Heart left ventricle (tissue), 13 donors: ENCODE results near the gene RGL2.

ENCODE experiments used
- POLR2A ChIP-seq, 2 donors: fragments of 450-650 bp; IDR thresholded peaks; one replicate each; pipeline ENCODE4 v1.6.1; 2017; ENCODE audit warnings: antibody characterized with exemption in 2 of 2, mild to moderate bottlenecking in 2 of 2, moderate library complexity in 2 of 2
- TF ChIP-seq, protein P1 (sequence below), 12 donors: fragments of 200-600 bp; sonication (generic) in 4 of 12; IDR thresholded peaks; one replicate each; pipeline versions ENCODE4 v1.5.0 to v1.8.0; 2018 to 2022; ENCODE audit warnings: antibody characterized with exemption in 12 of 12, mild to moderate bottlenecking in 5 of 12
- donor health status: ischemic (EF 13 %, LVEDD 7.1; RV severe dilation, severe dysfunction).
- donor health status: DM: no; HTN: yes; CAD: no.
- donor health status: DM: no; HTN: no; CAD: no.
- donor health status: ischemic (EF 25% LVEDD 6.9; RV normal size, moderate dysfunction).
- donor health status: ischemic (EF 25% LVEDD 5.7; RV mildly dilated, moderate dysfunction).
- donor health status: ischemic (EF 35%, LVEDD 5.7; RV mildly dilated, moderate dysfunction).
- donor health status: nonischemic (EF 11% LVEDD 7.7; RV severe dilation, severe dysfunction).
- donor health status: DM: yes; HTN: yes; CAD: no.
- donor health status: PGD.
- donor health status: ischemic (EF 29% LVEDD 5.4; RV normal size, mild dysfunction).
- donor health status: nonischemic (EF 23%, LVEDD 6.1; RV moderate dilation, normal function).

DNA sequence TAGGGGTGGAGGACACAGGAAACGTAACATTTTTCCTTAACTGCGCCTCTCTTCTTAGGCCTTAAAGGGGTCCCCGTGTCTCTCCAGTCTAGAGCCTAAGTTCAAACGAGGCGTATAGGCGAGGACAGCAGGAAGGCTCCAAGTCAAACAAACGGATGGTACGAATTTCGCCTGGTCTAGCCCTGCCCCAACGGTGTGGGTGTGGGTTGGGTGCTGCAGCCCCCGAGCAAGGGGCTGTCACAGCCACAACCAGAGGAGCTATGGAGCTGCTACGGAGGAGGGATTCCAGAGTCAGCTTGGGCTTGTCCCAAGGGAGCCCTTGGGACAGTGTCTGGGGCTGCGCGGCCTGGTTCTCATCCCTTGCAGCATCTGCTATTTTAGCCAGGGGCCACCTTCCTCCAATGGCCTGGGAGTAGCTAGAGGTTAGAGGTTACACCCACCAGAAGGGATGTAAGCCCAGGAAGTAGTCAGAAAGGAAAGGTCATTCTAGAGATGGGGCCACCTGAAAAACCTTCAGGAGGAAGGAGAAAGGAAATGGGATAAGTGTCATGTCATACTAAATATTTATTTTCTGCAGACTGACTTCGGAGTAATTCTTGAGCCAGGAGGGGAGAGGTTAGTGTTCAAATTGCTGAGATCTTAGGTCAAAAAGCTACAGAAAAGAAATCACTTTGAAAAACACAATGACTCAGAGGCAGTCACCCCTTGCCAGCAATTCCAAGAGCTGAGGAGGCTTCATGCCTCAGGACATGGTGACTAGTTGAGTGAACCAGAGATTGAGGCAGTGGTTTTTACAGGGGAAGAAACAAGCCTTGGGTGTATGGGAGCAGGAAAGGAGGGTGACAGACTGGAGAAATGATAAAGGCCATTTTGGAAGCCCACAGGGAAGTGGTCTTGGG lies 48.8 kb downstream of the RGL2 start:
- TF ChIP-seq, protein P1, sequence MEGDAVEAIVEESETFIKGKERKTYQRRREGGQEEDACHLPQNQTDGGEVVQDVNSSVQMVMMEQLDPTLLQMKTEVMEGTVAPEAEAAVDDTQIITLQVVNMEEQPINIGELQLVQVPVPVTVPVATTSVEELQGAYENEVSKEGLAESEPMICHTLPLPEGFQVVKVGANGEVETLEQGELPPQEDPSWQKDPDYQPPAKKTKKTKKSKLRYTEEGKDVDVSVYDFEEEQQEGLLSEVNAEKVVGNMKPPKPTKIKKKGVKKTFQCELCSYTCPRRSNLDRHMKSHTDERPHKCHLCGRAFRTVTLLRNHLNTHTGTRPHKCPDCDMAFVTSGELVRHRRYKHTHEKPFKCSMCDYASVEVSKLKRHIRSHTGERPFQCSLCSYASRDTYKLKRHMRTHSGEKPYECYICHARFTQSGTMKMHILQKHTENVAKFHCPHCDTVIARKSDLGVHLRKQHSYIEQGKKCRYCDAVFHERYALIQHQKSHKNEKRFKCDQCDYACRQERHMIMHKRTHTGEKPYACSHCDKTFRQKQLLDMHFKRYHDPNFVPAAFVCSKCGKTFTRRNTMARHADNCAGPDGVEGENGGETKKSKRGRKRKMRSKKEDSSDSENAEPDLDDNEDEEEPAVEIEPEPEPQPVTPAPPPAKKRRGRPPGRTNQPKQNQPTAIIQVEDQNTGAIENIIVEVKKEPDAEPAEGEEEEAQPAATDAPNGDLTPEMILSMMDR (IDR thresholded peaks at IDR 0.05), result no peak
- TF ChIP-seq POLR2A (IDR thresholded peaks at IDR 0.05), result no peak
